ENCODE results near the gene MGAT1. TPM values are rescaled to one million over a fixed set of nuclear protein-coding genes. Genes with fewer than 3 reads are reported as not detected.

MGAT1 gene
- total RNA-seq, 1 experiment from 2014 or later = 53.0 TPM

GRCh38 chr5:180813420-180813819 lies 10.8 kb upstream of the MGAT1 start:
- BruUV-seq (replicated peaks) = no TSS peak
- ATAC-seq = no peak
- H4K20me1 ChIP-seq (ENCODE audit: insufficient read depth) = no peaks in the 10 kb centered on the region
- no peak overlapping the region for H3K9ac ChIP-seq (ENCODE audit: low read length)
- H3K27ac ChIP-seq (ENCODE audit: low read depth, low read length) = no peak overlapping the region
- no peaks in the 10 kb centered on the region for H3K9me2 ChIP-seq (ENCODE audit: insufficient read depth)
- no peak overlapping the region for H2AFZ ChIP-seq (ENCODE audit: low read depth, low read length, poor library complexity, severe bottlenecking)
- no peaks in the 10 kb centered on the region for H3K27me3 ChIP-seq (ENCODE audit: insufficient read depth, low read length)
- TF ChIP-seq, protein P1, sequence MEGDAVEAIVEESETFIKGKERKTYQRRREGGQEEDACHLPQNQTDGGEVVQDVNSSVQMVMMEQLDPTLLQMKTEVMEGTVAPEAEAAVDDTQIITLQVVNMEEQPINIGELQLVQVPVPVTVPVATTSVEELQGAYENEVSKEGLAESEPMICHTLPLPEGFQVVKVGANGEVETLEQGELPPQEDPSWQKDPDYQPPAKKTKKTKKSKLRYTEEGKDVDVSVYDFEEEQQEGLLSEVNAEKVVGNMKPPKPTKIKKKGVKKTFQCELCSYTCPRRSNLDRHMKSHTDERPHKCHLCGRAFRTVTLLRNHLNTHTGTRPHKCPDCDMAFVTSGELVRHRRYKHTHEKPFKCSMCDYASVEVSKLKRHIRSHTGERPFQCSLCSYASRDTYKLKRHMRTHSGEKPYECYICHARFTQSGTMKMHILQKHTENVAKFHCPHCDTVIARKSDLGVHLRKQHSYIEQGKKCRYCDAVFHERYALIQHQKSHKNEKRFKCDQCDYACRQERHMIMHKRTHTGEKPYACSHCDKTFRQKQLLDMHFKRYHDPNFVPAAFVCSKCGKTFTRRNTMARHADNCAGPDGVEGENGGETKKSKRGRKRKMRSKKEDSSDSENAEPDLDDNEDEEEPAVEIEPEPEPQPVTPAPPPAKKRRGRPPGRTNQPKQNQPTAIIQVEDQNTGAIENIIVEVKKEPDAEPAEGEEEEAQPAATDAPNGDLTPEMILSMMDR (IDR thresholded peaks at IDR 0.05 in 2 of 3, conservative IDR thresholded peaks at IDR 0.05 in 1 of 3; ENCODE audit: borderline replicate concordance in 1 of 3, insufficient read depth in 1 of 3, low read depth in 2 of 3, low read length in 2 of 3) = peak in 2 of 3 experiments; percentile 31 to 35; a peak in 3 of 6 replicates
- TF ChIP-seq SRF (IDR thresholded peaks at IDR 0.05; ENCODE audit: low read depth) = no peak
- H3K4me3 ChIP-seq (replicated peaks in 1 of 2; ENCODE audit: low read depth in 1 of 2, low read length in 2 of 2) = no peak overlapping the region
- H3K4me2 ChIP-seq (ENCODE audit: low read length) = no peak overlapping the region
- intact Hi-C loops (cut with micrococcal nuclease) = no loop called here
- no peaks in the 10 kb centered on the region for H3K9me3 ChIP-seq (ENCODE audit: control insufficient read depth in 1 of 2, insufficient read depth in 1 of 2, low read depth in 1 of 2, low read length in 2 of 2)
- ChIA-PET POLR2A (no interaction called here), CTCF (interaction anchor here (0.6 to 1.5 kb wide), 3 partner anchors 10 to 56 kb away, joined by 3 to 5 read pairs (median 3); no protein-coding TSS in a partner anchor), RAD21 (ENCODE audit: low non-redundant PET in 1 of 2, low total read pairs in 2 of 2, uncharacterized antibody in 2 of 2, unreplicated experiment in 2 of 2) (no interaction called here)
- peaks cover 17 to 30% of the 10 kb centered on the region in 2 experiments for H3K4me1 ChIP-seq (ENCODE audit: control insufficient read depth in 1 of 2, insufficient read depth in 2 of 2, low read length in 2 of 2)
- DNase-seq (ENCODE audit: low read depth, low spot score) = no peak
- H3K36me3 ChIP-seq (ENCODE audit: control insufficient read depth in 1 of 2, insufficient read depth in 2 of 2, low read length in 2 of 2) = no peaks in the 10 kb centered on the region
- H3K79me2 ChIP-seq (ENCODE audit: insufficient read depth, low read length) = peaks cover 10% of the 10 kb centered on the region

GRCh38 chr5:180811623-180812124 lies 9.1 kb upstream of the MGAT1 start:
- RAD21 ChIA-PET (ENCODE audit: low non-redundant PET in 1 of 2, low total read pairs in 2 of 2, uncharacterized antibody in 2 of 2, unreplicated experiment in 2 of 2) = no interaction called here
- peaks cover 0 to 5% of the 10 kb centered on the region in 2 experiments; a peak in 1 of 4 replicates for H3K36me3 ChIP-seq (ENCODE audit: control insufficient read depth in 1 of 2, insufficient read depth in 2 of 2, low read length in 2 of 2)
- POLR2A ChIA-PET = no interaction called here
- no peak for ATAC-seq
- peaks cover 20 to 33% of the 10 kb centered on the region in 2 experiments for H3K4me1 ChIP-seq (ENCODE audit: control insufficient read depth in 1 of 2, insufficient read depth in 2 of 2, low read length in 2 of 2)
- intact Hi-C loops (cut with micrococcal nuclease) = no loop called here
- no peak for DNase-seq (ENCODE audit: low read depth, low spot score)
- peak overlapping the region; percentile 75 for H3K9ac ChIP-seq (ENCODE audit: low read length)
- peak overlapping the region; percentile 98 for H3K4me2 ChIP-seq (ENCODE audit: low read length)
- BruUV-seq (replicated peaks) = no TSS peak
- H3K27ac ChIP-seq (ENCODE audit: low read depth, low read length) = peak overlapping the region; percentile 98
- H3K9me2 ChIP-seq (ENCODE audit: insufficient read depth) = no peaks in the 10 kb centered on the region
- TF ChIP-seq, protein P2, sequence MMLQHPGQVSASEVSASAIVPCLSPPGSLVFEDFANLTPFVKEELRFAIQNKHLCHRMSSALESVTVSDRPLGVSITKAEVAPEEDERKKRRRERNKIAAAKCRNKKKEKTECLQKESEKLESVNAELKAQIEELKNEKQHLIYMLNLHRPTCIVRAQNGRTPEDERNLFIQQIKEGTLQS (IDR thresholded peaks at IDR 0.05) = no peak
- TF ChIP-seq SRF (IDR thresholded peaks at IDR 0.05; ENCODE audit: low read depth) (no peak), TCF7L2 (IDR thresholded peaks at IDR 0.05; ENCODE audit: borderline replicate concordance, extremely low read depth, insufficient read depth, insufficient read length) (no peak), REST (IDR thresholded peaks at IDR 0.05; ENCODE audit: low read depth) (no peak), RAD21 (IDR thresholded peaks at IDR 0.05; ENCODE audit: low read depth) (no peak), EZH2phosphoT487 (IDR thresholded peaks at IDR 0.05; ENCODE audit: borderline replicate concordance) (no peak), EGR1 (IDR thresholded peaks at IDR 0.05; ENCODE audit: low read depth) (no peak), CBX3 (IDR thresholded peaks at IDR 0.05; ENCODE audit: low read depth) (no peak), ZNF274 (IDR thresholded peaks at IDR 0.05; ENCODE audit: low read depth, low read length) (no peak), SIN3A (IDR thresholded peaks at IDR 0.05; ENCODE audit: low read depth) (no peak)
- peaks cover 16% of the 10 kb centered on the region for H3K79me2 ChIP-seq (ENCODE audit: insufficient read depth, low read length)
- peak overlapping the region; percentile 73 to 74 for H3K4me3 ChIP-seq (replicated peaks in 1 of 2; ENCODE audit: low read depth in 1 of 2, low read length in 2 of 2)
- no peak overlapping the region for H2AFZ ChIP-seq (ENCODE audit: low read depth, low read length, poor library complexity, severe bottlenecking)
- H3K9me3 ChIP-seq (ENCODE audit: control insufficient read depth in 1 of 2, insufficient read depth in 1 of 2, low read depth in 1 of 2, low read length in 2 of 2) = no peaks in the 10 kb centered on the region
- H4K20me1 ChIP-seq (ENCODE audit: insufficient read depth) = no peaks in the 10 kb centered on the region
- CTCF ChIA-PET = no interaction called here
- H3K27me3 ChIP-seq (ENCODE audit: insufficient read depth, low read length) = no peaks in the 10 kb centered on the region
